ENCODE results near the gene TRIM62.

Gene TRIM62

GRCh38 chr1:33162141-33162540 lies 19.7 kb downstream of the TRIM62 start:
- FAIRE-seq (no peak), DNase-seq (ENCODE audit: insufficient read length, low spot score) (no peak)

- FAIRE-seq: no peak
- no peak for DNase-seq (ENCODE audit: insufficient read length, low spot score)
These were observed 20.7 kb downstream of the TRIM62 start for GRCh38 chr1:33161061-33161681.

GRCh38 chr1:33159577-33159976 lies 22.3 kb downstream of the TRIM62 start:
- no peak for DNase-seq (ENCODE audit: insufficient read length, low spot score)
- FAIRE-seq: no peak

GRCh38 chr1:33158366-33158765 lies 23.5 kb downstream of the TRIM62 start:
- FAIRE-seq (no peak), DNase-seq (ENCODE audit: insufficient read length, low spot score) (no peak)

- FAIRE-seq (no peak), DNase-seq (ENCODE audit: insufficient read length, low spot score) (no peak)
These were observed 24.7 kb downstream of the TRIM62 start for GRCh38 chr1:33157131-33157530.

- no peak for FAIRE-seq
- DNase-seq (ENCODE audit: insufficient read length, low spot score): no peak
These were observed 25.8 kb downstream of the TRIM62 start for GRCh38 chr1:33155877-33156538.

- DNase-seq (ENCODE audit: insufficient read length, low spot score): no peak
- FAIRE-seq: no peak
These were observed 28.2 kb downstream of the TRIM62 start for GRCh38 chr1:33153650-33154049.

- no peak for DNase-seq (ENCODE audit: insufficient read length, low spot score)
- FAIRE-seq: no peak
These were observed 29.0 kb downstream of the TRIM62 start for GRCh38 chr1:33152685-33153432.

GRCh38 chr1:33151116-33151515 lies 30.7 kb downstream of the TRIM62 start:
- FAIRE-seq (no peak), DNase-seq (ENCODE audit: insufficient read length, low spot score) (no peak)

- FAIRE-seq: no peak
- no peak for DNase-seq (ENCODE audit: insufficient read length, low spot score)
These were observed 31.3 kb downstream of the TRIM62 start for GRCh38 chr1:33150522-33150921.

- FAIRE-seq (no peak), DNase-seq (ENCODE audit: insufficient read length, low spot score) (no peak)
These were observed 32.2 kb downstream of the TRIM62 start for GRCh38 chr1:33149453-33150190.

- no peak for DNase-seq (ENCODE audit: insufficient read length, low spot score)
- FAIRE-seq: no peak
These were observed 33.2 kb downstream of the TRIM62 start for GRCh38 chr1:33148615-33149014.

GRCh38 chr1:33147997-33148314 lies 33.9 kb downstream of the TRIM62 start:
- FAIRE-seq: no peak
- no peak for DNase-seq (ENCODE audit: insufficient read length, low spot score)

- no peak for DNase-seq (ENCODE audit: insufficient read length, low spot score)
- FAIRE-seq: no peak
These were observed 34.4 kb downstream of the TRIM62 start for GRCh38 chr1:33147275-33147996.

- DNase-seq (ENCODE audit: insufficient read length, low spot score) (no peak), FAIRE-seq (no peak)
These were observed 35.8 kb downstream of the TRIM62 start for GRCh38 chr1:33146003-33146402.

- no peak for DNase-seq (ENCODE audit: insufficient read length, low spot score)
- no peak for FAIRE-seq
These were observed 38.1 kb downstream of the TRIM62 start for GRCh38 chr1:33143698-33144097.

- FAIRE-seq (no peak), DNase-seq (ENCODE audit: insufficient read length, low spot score) (no peak)
These were observed 38.7 kb downstream of the TRIM62 start for GRCh38 chr1:33143176-33143575.

- no peak for FAIRE-seq
- no peak for DNase-seq (ENCODE audit: insufficient read length, low spot score)
These were observed 39.3 kb downstream of the TRIM62 start for GRCh38 chr1:33142483-33143064.

- FAIRE-seq: no peak
These were observed 40.1 kb downstream of the TRIM62 start for GRCh38 chr1:33141781-33142180.

GRCh38 chr1:33141216-33141615 lies 40.6 kb downstream of the TRIM62 start:
- DNase-seq (ENCODE audit: insufficient read length, low spot score): no peak
- no peak for FAIRE-seq

More at GRCh38 chr1:33141781-33142180, 40.1 kb downstream of the TRIM62 start:
- no peak for DNase-seq (ENCODE audit: insufficient read length, low spot score)

Measured in GM19239 (cell line).